HepG2 (cell line): ENCODE measurements around the gene PCDHA7. TPM values are rescaled to one million over a fixed set of nuclear protein-coding genes. Genes with fewer than 3 reads are reported as not detected.

Experiments used
- ATAC-seq: fragments of 200-7000 bp; cut with Tn5 transposase; 3 replicates; pipeline ENCODE4 v1.9.1; 2020; ENCODE audit warnings: mild to moderate bottlenecking, moderate library complexity
- BruUV-seq: library from RNA; stranded (reverse); fragments of 400-500 nt; replicated peaks from 2 replicates; lab custom pipeline; 2021; lab: Mats Ljungman, UMichigan
- CTCF ChIA-PET: fragments of 300-600 bp; formaldehyde crosslinking; extraction: SDS; loops from one replicate; lab custom pipeline; 2021; ENCODE audit warnings: low total read pairs, inconsistent platforms, low intra/inter-chr PET ratio; lab: Yijun Ruan, JAX
- POLR2A ChIA-PET: fragments of 350-600 bp; sonication (Branson Sonifier 250); formaldehyde crosslinking; loops from one replicate; lab custom pipeline; 2020; ENCODE audit warnings: antibody characterized with exemption, inconsistent platforms; lab: Yijun Ruan, JAX
- DNase-seq: peaks from one replicate; pipeline ENCODE4 v3.0.0-alpha.2; 2015; ENCODE audit warnings: low spot score
- FAIRE-seq: peaks from 3 replicates; lab custom pipeline; 2011; peaks lifted over from hg19 to GRCh38; lab: Jason Lieb, UNC
- H2AFZ ChIP-seq: one replicate; pipeline ENCODE4 v1.6.1; 2011; ENCODE audit warnings: low read length, inconsistent platforms
- H3K27ac ChIP-seq: fragments of 300-600 bp; 3 replicates; pipeline ENCODE4 v1.8.0; 2011; ENCODE audit warnings: mixed run types, mild to moderate bottlenecking, mixed read lengths, low read length, inconsistent platforms; ENCODE audit not compliant: insufficient read depth; ENCODE audit errors: extremely low read length
- H3K27me3 ChIP-seq, 2 experiments: fragments of 200-600 bp in 1 of 2; 2 replicates in 1 of 2; 3 replicates in 1 of 2; pipeline versions ENCODE4 v1.6.0 to v1.8.0; 2011; ENCODE audit warnings: low read length in 2 of 2, mild to moderate bottlenecking in 2 of 2, moderate library complexity in 2 of 2, inconsistent platforms in 1 of 2; ENCODE audit not compliant: insufficient read depth in 2 of 2, control insufficient read depth in 1 of 2
- H3K36me3 ChIP-seq, 2 experiments: fragments of 200-600 bp in 1 of 2; replicated peaks in 1 of 2; 2 replicates in 1 of 2; 3 replicates in 1 of 2; pipeline versions ENCODE4 v1.5.1 to v1.8.0; 2011; ENCODE audit warnings: low read length in 2 of 2, inconsistent platforms in 1 of 2; ENCODE audit not compliant: insufficient read depth in 2 of 2, control insufficient read depth in 1 of 2
- H3K4me1 ChIP-seq: 2 replicates; pipeline ENCODE4 v1.5.1; 2012; ENCODE audit warnings: low read length, inconsistent platforms; ENCODE audit not compliant: insufficient read depth
- H3K4me2 ChIP-seq: 2 replicates; pipeline ENCODE4 v1.6.0; 2011; ENCODE audit warnings: low read depth, low read length, inconsistent platforms
- H3K4me3 ChIP-seq, 3 experiments: fragments of 200-600 bp in 1 of 3; sonication (generic), shearing (Covaris generic) in 1 of 3; replicated peaks in 1 of 3; 2 replicates each; pipeline ENCODE4 v1.5.1; 2011 to 2016; ENCODE audit warnings: low read length in 3 of 3, inconsistent platforms in 2 of 3, low read depth in 2 of 3, mild to moderate bottlenecking in 2 of 3, control low read depth in 1 of 3, mixed read lengths in 1 of 3; ENCODE audit not compliant: insufficient read depth in 1 of 3
- H3K79me2 ChIP-seq: one replicate; pipeline ENCODE4 v1.6.1; 2011; ENCODE audit warnings: low read length, inconsistent platforms; ENCODE audit not compliant: insufficient read depth
- H3K9ac ChIP-seq: 2 replicates; pipeline ENCODE4 v1.6.0; 2011; ENCODE audit warnings: mild to moderate bottlenecking, low read depth, low read length, inconsistent platforms; ENCODE audit not compliant: insufficient read depth
- H3K9me3 ChIP-seq: 2 replicates; pipeline ENCODE4 v1.5.1; 2012; ENCODE audit warnings: mild to moderate bottlenecking, low read length
- H4K20me1 ChIP-seq: 2 replicates; pipeline ENCODE4 v1.6.0; 2011; ENCODE audit warnings: inconsistent platforms, mild to moderate bottlenecking, low read length, moderate library complexity; ENCODE audit not compliant: insufficient read depth
- CTCF ChIP-seq: sonication (generic); formaldehyde crosslinking; IDR thresholded peaks from 2 replicates; pipeline ENCODE4 v1.5.0; 2020; ENCODE audit warnings: mild to moderate bottlenecking, missing genetic modification reagents, moderate library complexity
- GATAD1 ChIP-seq: IDR thresholded peaks from 2 replicates; pipeline ENCODE4 v1.6.1; 2016; ENCODE audit warnings: missing genetic modification reagents, missing compliant biosample characterization
- MAFK ChIP-seq, 2 experiments: IDR thresholded peaks in 1 of 2; conservative IDR thresholded peaks in 1 of 2; 2 replicates each; pipeline ENCODE4 v1.6.1; 2011; ENCODE audit warnings: improper control_type of control experiment in 2 of 2, low read length in 2 of 2
- MTF1 ChIP-seq: sonication (generic); formaldehyde crosslinking; IDR thresholded peaks from 2 replicates; pipeline ENCODE4 v1.5.0; 2020; ENCODE audit warnings: missing genetic modification reagents
- STAG1 ChIP-seq: sonication (generic); formaldehyde crosslinking; IDR thresholded peaks from 2 replicates; pipeline ENCODE4 v1.4.0; 2020; ENCODE audit warnings: missing genetic modification reagents
- ZNF180 ChIP-seq: sonication (generic); formaldehyde crosslinking; IDR thresholded peaks from 2 replicates; pipeline ENCODE4 v1.4.0; 2020; ENCODE audit warnings: low read depth, missing genetic modification reagents, borderline replicate concordance
- WGBS: methylation state at CpG from one replicate; pipeline ENCODE4 v1.1.6; 2017; ENCODE audit warnings: low lambda C conversion rate; 5-methylcytosine and 5-hydroxymethylcytosine counted together
- in situ Hi-C: cut with HindIII; loops from 2 replicates; pipeline ENCODE4 v1.10.0; 2017; ENCODE audit warnings: low pct_unique_long_range_greater_than_20kb; ENCODE audit not compliant: extremely low pct_ligation_motif_present
- intact Hi-C: fragments of 100-400 bp; cut with micrococcal nuclease; formaldehyde crosslinking; loops from one replicate; pipeline ENCODE4 v1.10.0; 2022; ENCODE audit not compliant: unreplicated experiment
- polyA plus RNA-seq, 8 experiments: library from polyadenylated mRNA; depleted of rRNA in 3 of 8; stranded (reverse) in 7 of 8; unstranded in 1 of 8; fragments of >200 nt; fragmentation: Illumina TruSeq in 4 of 8; extraction: Trizol in 4 of 8; gene quantifications; 2 replicates each; pipeline versions ENCODE4 v1.2.1 to v1.2.3, GENCODE V29; 2011 to 2016; ENCODE audit warnings: low read depth in 4 of 8, missing spikeins in 1 of 8, mixed read lengths in 1 of 8; ENCODE audit not compliant: insufficient read depth in 1 of 8
- total RNA-seq, 5 experiments: library from RNA; depleted of rRNA; stranded (reverse); fragments of >200 nt; fragmentation: Illumina TruSeq; extraction: Trizol; gene quantifications; 2 replicates each; pipeline ENCODE4 v1.2.3, GENCODE V29; 2016; ENCODE audit warnings: low read depth in 1 of 5
- TF ChIP-seq, protein P1 (sequence below): sonication (generic); formaldehyde crosslinking; IDR thresholded peaks from 2 replicates; pipeline ENCODE4 v1.8.1; 2023; ENCODE audit warnings: mild to moderate bottlenecking, inconsistent platforms, moderate library complexity, missing genetic modification reagents, borderline replicate concordance

The PCDHA7 gene
- total and polyA plus RNA-seq, 2 of the 13 experiments (the other 11 are each of a cell fraction or from before 2014, with no cell fraction given), result 0.49 to 0.53 TPM

DNA sequence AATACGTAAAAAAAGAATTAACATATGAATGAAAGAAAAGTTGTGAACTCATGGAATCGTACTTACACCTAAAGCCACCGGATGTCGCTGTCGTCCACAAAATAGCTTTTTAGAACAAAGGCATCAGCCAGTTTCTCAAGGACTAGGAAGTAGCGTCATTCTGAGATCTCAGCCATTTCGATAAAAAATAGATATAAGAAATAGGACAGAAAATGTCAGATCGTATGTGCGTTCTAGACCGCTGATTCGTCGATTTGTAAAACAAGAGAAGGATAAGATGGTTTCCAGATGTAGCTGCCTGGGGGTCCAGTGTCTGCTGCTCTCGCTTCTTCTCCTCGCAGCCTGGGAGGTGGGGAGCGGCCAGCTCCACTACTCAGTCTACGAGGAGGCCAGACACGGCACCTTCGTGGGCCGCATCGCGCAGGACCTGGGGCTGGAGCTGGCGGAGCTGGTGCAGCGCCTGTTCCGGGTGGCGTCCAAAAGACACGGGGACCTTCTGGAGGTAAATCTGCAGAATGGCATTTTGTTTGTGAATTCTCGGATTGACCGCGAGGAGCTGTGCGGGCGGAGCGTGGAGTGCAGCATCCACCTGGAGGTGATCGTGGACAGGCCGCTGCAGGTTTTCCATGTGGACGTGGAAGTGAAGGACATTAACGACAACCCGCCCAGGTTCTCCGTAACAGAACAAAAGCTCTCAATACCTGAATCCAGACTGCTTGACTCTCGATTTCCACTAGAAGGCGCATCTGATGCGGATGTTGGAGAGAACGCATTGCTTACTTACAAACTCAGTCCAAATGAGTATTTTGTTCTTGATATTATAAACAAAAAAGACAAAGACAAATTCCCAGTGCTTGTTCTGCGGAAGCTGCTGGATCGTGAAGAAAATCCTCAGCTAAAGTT, 22.0 kb downstream of the PCDHA7 start, which contains the start of gene PCDHA10:
Gene PCDHA10, plus strand, starts transcription at position 126 of the 903 bp plus-strand sequence. Its CDS starts 152 bp downstream, at position 278.
- H3K9ac ChIP-seq, result no peak within 1 kb of the TSS
- intact Hi-C loops (no loop called here), in situ Hi-C loops (no loop called here)
- no peak within 1 kb of the TSS for H3K4me2 ChIP-seq
- FAIRE-seq (no peak), DNase-seq (peak; percentile 6), ATAC-seq (no peak)
- H3K27ac ChIP-seq, result no peak within 1 kb of the TSS
- no peaks in the 10 kb centered on the region for H3K27me3 ChIP-seq
- H3K79me2 ChIP-seq, result no peaks in the 10 kb centered on the region
- no peaks in the 10 kb centered on the region for H4K20me1 ChIP-seq
- H3K4me1 ChIP-seq, result no peaks in the 10 kb centered on the region
- WGBS, result 68% methylated on average over 43 of the region's 44 CpGs
- BruUV-seq, result no TSS peak
- TF ChIP-seq ZNF180 (CRISPR knock-in tag) (no peak), STAG1 (CRISPR knock-in tag) (peak; percentile 46), MAFK (conservative IDR thresholded peaks at IDR 0.05 in 1 of 2, IDR thresholded peaks at IDR 0.05 in 1 of 2; ENCODE audit: low read length in 2 of 2) (peak in 1 of 2 experiments; percentile 31; a peak in 2 of 4 replicates), CTCF (CRISPR knock-in tag) (peak; percentile 55), GATAD1 (CRISPR knock-in tag) (no peak), MTF1 (no peak)
- TF ChIP-seq, protein P1, sequence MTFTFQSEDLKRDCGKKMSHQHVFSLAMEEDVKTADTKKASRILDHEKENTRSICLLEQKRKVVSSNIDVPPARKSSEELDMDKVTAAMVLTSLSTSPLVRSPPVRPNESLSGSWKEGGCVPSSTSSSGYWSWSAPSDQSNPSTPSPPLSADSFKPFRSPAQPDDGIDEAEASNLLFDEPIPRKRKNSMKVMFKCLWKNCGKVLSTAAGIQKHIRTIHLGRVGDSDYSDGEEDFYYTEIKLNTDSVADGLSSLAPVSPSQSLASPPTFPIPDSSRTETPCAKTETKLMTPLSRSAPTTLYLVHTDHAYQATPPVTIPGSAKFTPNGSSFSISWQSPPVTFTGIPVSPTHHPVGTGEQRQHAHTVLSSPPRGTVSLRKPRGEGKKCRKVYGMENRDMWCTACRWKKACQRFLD, result no peak
- H2AFZ ChIP-seq, result no peak within 1 kb of the TSS
- ChIA-PET CTCF (interaction anchor here (1.1 kb wide), 1 partner anchor 185 kb away, joined by 4 read pairs; no protein-coding TSS in a partner anchor), POLR2A (no interaction called here)
- no peaks in the 10 kb centered on the region for H3K36me3 ChIP-seq
- H3K4me3 ChIP-seq, result no peak within 1 kb of the TSS
- no peaks in the 10 kb centered on the region for H3K9me3 ChIP-seq
